Testis (tissue), 3 donors: ENCODE results near the gene PLCB2. TPM values are rescaled to one million over a fixed set of nuclear protein-coding genes. Genes with fewer than 3 reads are reported as not detected.
A peak's percentile ranks its signal among the peaks of the same experiment; 100 is the strongest.

ENCODE experiments used
- DNase-seq: peaks from one replicate; pipeline ENCODE4 v3.0.0-alpha.2; 2019
- H3K27ac ChIP-seq, 2 donors: fragments of 200-600 bp; sonication (generic); one replicate each; pipeline ENCODE4 v1.5.1; 2019
- H3K27me3 ChIP-seq: fragments of 200-600 bp; sonication (generic); one replicate; pipeline ENCODE4 v1.5.1; 2019
- H3K36me3 ChIP-seq: fragments of 200-600 bp; sonication (generic); one replicate; pipeline ENCODE4 v1.5.1; 2017; ENCODE audit warnings: low read depth; ENCODE audit errors: missing control alignments
- H3K4me1 ChIP-seq: fragments of 200-600 bp; sonication (generic); one replicate; pipeline ENCODE4 v1.5.1; 2019
- H3K4me3 ChIP-seq, 2 donors: fragments of 200-600 bp; sonication (generic); one replicate each; pipeline ENCODE4 v1.5.1; 2017 to 2019
- H3K9me3 ChIP-seq: fragments of 200-600 bp; sonication (generic); one replicate; pipeline ENCODE4 v1.5.1; 2017
- POLR2A ChIP-seq: fragments of 450-650 bp; IDR thresholded peaks from one replicate; pipeline ENCODE4 v1.6.1; 2017; ENCODE audit warnings: antibody characterized with exemption, mild to moderate bottlenecking, moderate library complexity
- WGBS, 2 donors: methylation state at CpG; one replicate each; pipeline ENCODE4 v1.1.5; 2018; 5-methylcytosine and 5-hydroxymethylcytosine counted together
- intact Hi-C: fragments of 100-400 bp; cut with DNase I; formaldehyde crosslinking; loops from one replicate; pipeline ENCODE4 v1.15.1; 2023; ENCODE audit warnings: low total_unique reads
- polyA plus RNA-seq: library from polyadenylated mRNA; stranded (reverse); fragments of 350-450 nt; fragmentation: Illumina TruSeq; extraction: RNeasy Lipid Tissue Mini Kit (QIAGEN cat#74804); gene quantifications from one replicate; pipeline ENCODE4 v1.2.3, GENCODE V29; 2014; ENCODE audit warnings: low read depth, low replicate concordance; ENCODE audit not compliant: insufficient read depth
- total RNA-seq, 2 donors: library from RNA; depleted of rRNA; stranded (reverse); fragments of >200 nt; gene quantifications; one replicate each; pipeline ENCODE4 v1.2.3, GENCODE V29; 2016
- TF ChIP-seq, protein P1 (sequence below), 3 experiments: fragments of 450-650 bp in 2 of 3; fragments of 200-600 bp in 1 of 3; sonication (generic) in 1 of 3; IDR thresholded peaks; one replicate each; pipeline ENCODE4 v1.5.1; 2016 to 2019; ENCODE audit warnings: antibody characterized with exemption in 3 of 3, mild to moderate bottlenecking in 2 of 3, moderate library complexity in 1 of 3

The PLCB2 gene
- total and polyA plus RNA-seq, 3 donors from 2014 or later, result 8.8 to 13.6 (median 9.7) TPM

DNA sequence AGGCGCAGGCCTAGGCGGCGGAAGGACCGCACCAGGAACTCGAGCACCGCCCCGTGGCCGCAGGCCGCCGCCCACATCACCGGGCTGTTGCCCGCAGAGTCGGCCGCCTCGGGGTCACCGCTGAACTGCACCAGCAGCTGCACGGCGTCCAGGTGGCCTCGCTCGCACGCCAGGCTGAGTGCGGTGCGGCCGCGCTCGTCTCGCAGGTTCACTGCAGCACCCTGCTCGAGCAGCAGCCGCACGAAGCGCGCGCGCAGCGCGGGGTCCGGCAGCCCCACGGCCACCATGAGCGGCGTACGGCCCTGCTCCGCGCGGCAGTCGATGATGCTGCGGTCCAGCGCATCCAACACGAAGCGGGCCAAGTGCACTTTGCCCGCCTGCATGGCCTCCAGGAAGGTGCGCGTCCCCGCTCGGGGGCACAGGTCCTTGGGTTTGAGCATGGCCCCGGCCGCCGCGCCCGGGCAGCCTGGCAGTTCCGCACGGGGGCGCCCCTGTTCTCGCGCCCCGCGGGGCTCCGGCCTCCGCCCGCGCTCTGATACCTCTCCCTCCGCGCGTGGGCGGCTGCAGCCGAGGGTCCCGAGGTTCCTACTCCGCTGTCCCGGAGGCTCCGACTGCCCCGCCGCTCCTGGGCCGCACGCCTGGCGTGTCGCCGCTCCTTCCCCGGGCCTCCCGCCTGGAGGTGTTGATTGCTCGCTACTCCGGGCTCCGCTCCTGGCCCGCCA lies 25.4 kb downstream of the PLCB2 start:
- Histone ChIP-seq H3K27ac (no peak overlapping the region), H3K9me3 (no peaks in the 10 kb centered on the region), H3K4me3 (peak overlapping the region; percentile 41 to 59), H3K36me3 (no peaks in the 10 kb centered on the region), H3K27me3 (no peaks in the 10 kb centered on the region), H3K4me1 (peaks cover 23% of the 10 kb centered on the region)
- WGBS, 2 donors, result 0% methylated on average over 42 of the region's 92 CpGs; no CpG with 5 or more reads in 1 of the 2 donors
- intact Hi-C loops, result loop anchor here (10.0 kb wide), 1 partner anchor 142 kb away; no protein-coding TSS in a partner anchor
- TF ChIP-seq, protein P1, sequence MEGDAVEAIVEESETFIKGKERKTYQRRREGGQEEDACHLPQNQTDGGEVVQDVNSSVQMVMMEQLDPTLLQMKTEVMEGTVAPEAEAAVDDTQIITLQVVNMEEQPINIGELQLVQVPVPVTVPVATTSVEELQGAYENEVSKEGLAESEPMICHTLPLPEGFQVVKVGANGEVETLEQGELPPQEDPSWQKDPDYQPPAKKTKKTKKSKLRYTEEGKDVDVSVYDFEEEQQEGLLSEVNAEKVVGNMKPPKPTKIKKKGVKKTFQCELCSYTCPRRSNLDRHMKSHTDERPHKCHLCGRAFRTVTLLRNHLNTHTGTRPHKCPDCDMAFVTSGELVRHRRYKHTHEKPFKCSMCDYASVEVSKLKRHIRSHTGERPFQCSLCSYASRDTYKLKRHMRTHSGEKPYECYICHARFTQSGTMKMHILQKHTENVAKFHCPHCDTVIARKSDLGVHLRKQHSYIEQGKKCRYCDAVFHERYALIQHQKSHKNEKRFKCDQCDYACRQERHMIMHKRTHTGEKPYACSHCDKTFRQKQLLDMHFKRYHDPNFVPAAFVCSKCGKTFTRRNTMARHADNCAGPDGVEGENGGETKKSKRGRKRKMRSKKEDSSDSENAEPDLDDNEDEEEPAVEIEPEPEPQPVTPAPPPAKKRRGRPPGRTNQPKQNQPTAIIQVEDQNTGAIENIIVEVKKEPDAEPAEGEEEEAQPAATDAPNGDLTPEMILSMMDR (IDR thresholded peaks at IDR 0.05), result peak in 2 of 3 experiments; percentile 1 to 26
- TF ChIP-seq POLR2A, result no peak
- peak; percentile 59 for DNase-seq

DNA sequence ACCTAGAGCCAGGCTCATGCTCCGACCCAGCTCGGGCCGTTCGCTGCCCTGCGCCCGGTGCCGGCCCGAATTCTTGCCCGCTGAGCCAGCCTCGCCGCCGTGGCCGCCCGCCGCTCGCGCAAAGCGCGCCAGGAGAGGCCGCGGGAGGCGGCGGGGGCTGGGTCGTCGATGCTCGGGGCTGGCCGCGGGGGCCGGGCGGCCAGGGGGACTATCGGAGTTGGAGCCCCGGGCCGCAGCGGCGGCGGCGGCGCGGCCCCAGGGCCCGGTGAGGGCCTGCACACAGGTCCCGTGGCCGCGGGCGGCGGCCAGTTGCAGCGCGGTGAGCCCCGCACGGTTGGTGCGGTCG lies 26.0 kb downstream of the PLCB2 start:
- Histone ChIP-seq H3K4me1 (peaks cover 28% of the 10 kb centered on the region), H3K27ac (no peak overlapping the region), H3K9me3 (no peaks in the 10 kb centered on the region), H3K4me3 (peak overlapping the region; percentile 41 to 59), H3K36me3 (no peaks in the 10 kb centered on the region), H3K27me3 (no peaks in the 10 kb centered on the region)
- no peak for TF ChIP-seq POLR2A
- TF ChIP-seq, protein P1 (IDR thresholded peaks at IDR 0.05), result no peak
- intact Hi-C loops, result loop anchor here (10.0 kb wide), 1 partner anchor 143 kb away; no protein-coding TSS in a partner anchor
- 11% methylated on average over 20 of the region's 51 CpGs; no CpG with 5 or more reads in 1 of the 2 donors for WGBS, 2 donors
- DNase-seq, result no peak

DNA sequence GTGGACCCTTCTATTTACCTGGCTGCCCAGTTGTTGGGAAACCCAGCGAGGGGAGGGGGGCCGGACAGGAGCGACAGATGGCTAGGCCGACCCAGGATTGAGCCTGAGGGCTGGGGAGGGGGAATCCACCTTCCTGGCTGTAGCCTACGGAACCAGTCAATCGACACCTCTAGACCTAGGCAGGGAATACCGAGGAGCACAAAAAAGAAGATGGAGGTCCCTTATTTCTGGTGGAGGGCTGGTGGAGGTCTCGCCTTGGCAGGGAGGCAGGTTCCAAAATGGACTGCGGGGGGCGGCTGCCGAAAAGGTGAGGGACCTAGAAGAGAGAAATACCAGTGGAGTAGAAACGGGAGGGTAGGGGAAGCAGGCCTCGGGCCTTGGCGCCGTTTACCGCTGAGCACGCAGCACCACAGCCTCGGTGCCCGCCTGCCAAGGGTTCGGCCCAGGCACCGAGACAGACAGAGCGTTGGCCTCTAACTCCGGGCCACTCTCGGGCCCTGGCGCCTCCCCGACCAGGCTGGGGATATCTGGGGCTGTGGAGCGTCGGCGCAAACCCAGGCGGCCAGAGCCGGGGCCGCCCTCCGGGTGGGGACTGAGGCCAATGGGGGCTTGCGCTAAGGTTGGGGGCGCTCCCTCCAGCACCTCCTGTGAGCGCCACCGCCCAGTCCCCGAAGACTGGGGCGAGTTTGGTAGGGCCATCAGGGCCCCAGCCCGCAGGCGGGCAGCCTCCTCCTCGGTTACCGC lies 26.5 kb downstream of the PLCB2 start:
- TF ChIP-seq, protein P1 (IDR thresholded peaks at IDR 0.05), result no peak
- no peak for TF ChIP-seq POLR2A
- 43 to 50% methylated on average over 26 to 43 of the region's 43 CpGs for WGBS, 2 donors
- Histone ChIP-seq H3K27me3 (no peaks in the 10 kb centered on the region), H3K4me3 (peak overlapping the region in 1 of 2 donors; percentile 41), H3K9me3 (no peaks in the 10 kb centered on the region), H3K36me3 (no peaks in the 10 kb centered on the region), H3K4me1 (peaks cover 31% of the 10 kb centered on the region), H3K27ac (no peak overlapping the region)
- intact Hi-C loops, result loop anchor here (10.0 kb wide), 1 partner anchor 144 kb away; no protein-coding TSS in a partner anchor
- no peak for DNase-seq

DNA sequence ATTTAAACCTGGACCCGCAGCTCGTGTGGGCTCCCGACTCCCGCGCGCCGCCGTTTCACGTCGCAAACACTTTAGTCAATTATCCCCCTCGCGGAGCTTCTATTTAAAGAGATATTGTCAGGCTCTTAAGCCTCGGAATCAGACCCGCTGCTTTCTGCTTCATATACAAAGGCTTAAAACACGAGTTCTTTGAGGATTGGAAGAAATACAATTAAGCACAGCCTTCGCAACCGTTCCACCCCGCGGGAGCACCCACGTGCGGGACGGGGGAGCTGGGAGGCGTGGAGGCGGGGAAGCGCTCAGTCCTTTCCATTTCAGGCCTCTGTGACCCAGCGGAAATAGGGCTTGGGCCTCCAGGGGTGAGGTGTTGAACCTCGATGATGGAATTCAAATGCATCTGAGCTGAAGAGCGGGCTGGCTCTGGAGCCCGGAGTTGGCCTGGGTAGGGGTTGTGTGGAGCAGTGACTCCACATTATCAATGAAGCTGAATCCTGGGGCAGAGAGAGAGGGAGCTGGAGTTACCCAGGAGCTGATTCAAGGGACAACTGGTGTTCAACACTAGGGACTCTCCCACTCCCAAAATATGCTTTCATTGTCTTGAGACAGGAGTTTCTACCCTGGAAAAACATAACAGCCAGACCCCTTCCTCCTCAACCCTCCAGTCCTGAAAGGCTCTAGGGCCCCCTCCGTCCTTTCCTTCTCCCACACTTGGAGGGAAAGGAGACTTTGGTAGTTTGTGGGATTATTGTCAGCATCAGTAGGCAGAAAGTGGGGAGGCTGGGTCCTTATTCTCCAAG lies 27.3 kb downstream of the PLCB2 start:
- intact Hi-C loops, result loop anchor here (10.0 kb wide), 1 partner anchor 144 kb away; no protein-coding TSS in a partner anchor
- DNase-seq, result no peak
- peaks cover 34% of the 10 kb centered on the region for H3K4me1 ChIP-seq
- TF ChIP-seq, protein P1 (IDR thresholded peaks at IDR 0.05), result no peak
- no peak for TF ChIP-seq POLR2A
- no peak overlapping the region for H3K27ac ChIP-seq
- WGBS, 2 donors, result 27 to 51% methylated on average over 30 of the region's 30 CpGs
- no peaks in the 10 kb centered on the region for H3K27me3 ChIP-seq
- H3K36me3 ChIP-seq, result no peaks in the 10 kb centered on the region
- H3K4me3 ChIP-seq, result no peak overlapping the region
- no peaks in the 10 kb centered on the region for H3K9me3 ChIP-seq
